Measurements from ENCODE around the gene PLCB4. TPM values are rescaled to one million over a fixed set of nuclear protein-coding genes. Genes with fewer than 3 reads are reported as not detected.

PLCB4 gene
- total RNA-seq, 1 donor from 2014 or later: 21.2 TPM

GRCh38 chr20:9163251-9163650 lies 94.4 kb downstream of the PLCB4 start:
- Mint-ChIP-seq H3K27ac (no peak overlapping the region), H3K4me3 (no peak overlapping the region), H3K4me1 (ENCODE audit: unreplicated experiment) (peaks cover 12% of the 10 kb centered on the region), H3K36me3 (no peaks in the 10 kb centered on the region), H3K27me3 (no peaks in the 10 kb centered on the region), H3K9me3 (no peaks in the 10 kb centered on the region)
- no peak for DNase-seq (ENCODE audit: extremely low spot score, unreplicated experiment)
- TF ChIP-seq CTCF (conservative IDR thresholded peaks at IDR 0.05): no peak

GRCh38 chr20:9163995-9164394 lies 95.1 kb downstream of the PLCB4 start:
- no peak for TF ChIP-seq CTCF (conservative IDR thresholded peaks at IDR 0.05)
- no peak overlapping the region for H3K4me3 Mint-ChIP-seq
- H3K36me3 Mint-ChIP-seq: no peaks in the 10 kb centered on the region
- H3K27ac Mint-ChIP-seq: no peak overlapping the region
- no peaks in the 10 kb centered on the region for H3K9me3 Mint-ChIP-seq
- no peaks in the 10 kb centered on the region for H3K27me3 Mint-ChIP-seq
- no peak for DNase-seq (ENCODE audit: extremely low spot score, unreplicated experiment)
- peaks cover 12% of the 10 kb centered on the region for H3K4me1 Mint-ChIP-seq (ENCODE audit: unreplicated experiment)

- Mint-ChIP-seq H3K4me1 (ENCODE audit: unreplicated experiment) (peaks cover 12% of the 10 kb centered on the region), H3K4me3 (no peak overlapping the region), H3K27me3 (no peaks in the 10 kb centered on the region), H3K9me3 (no peaks in the 10 kb centered on the region), H3K36me3 (no peaks in the 10 kb centered on the region), H3K27ac (no peak overlapping the region)
- TF ChIP-seq CTCF (conservative IDR thresholded peaks at IDR 0.05): no peak
- DNase-seq (ENCODE audit: extremely low spot score, unreplicated experiment): no peak
These were observed 96.4 kb downstream of the PLCB4 start for GRCh38 chr20:9165261-9165660.

- Mint-ChIP-seq H3K4me1 (ENCODE audit: unreplicated experiment) (peaks cover 7% of the 10 kb centered on the region), H3K27ac (peak overlapping the region; percentile 39)
These were observed 97.4 kb downstream of the PLCB4 start for GRCh38 chr20:9166153-9166780.

GRCh38 chr20:9169409-9169808 lies 100.5 kb downstream of the PLCB4 start:
- TF ChIP-seq CTCF (conservative IDR thresholded peaks at IDR 0.05): no peak
- Mint-ChIP-seq H3K9me3 (no peaks in the 10 kb centered on the region), H3K4me1 (ENCODE audit: unreplicated experiment) (peaks cover 14% of the 10 kb centered on the region), H3K36me3 (no peaks in the 10 kb centered on the region), H3K4me3 (no peak overlapping the region), H3K27ac (no peak overlapping the region), H3K27me3 (no peaks in the 10 kb centered on the region)
- DNase-seq (ENCODE audit: extremely low spot score, unreplicated experiment): no peak

More at GRCh38 chr20:9166153-9166780, 97.4 kb downstream of the PLCB4 start:
- H3K36me3 Mint-ChIP-seq: no peaks in the 10 kb centered on the region
- no peak for TF ChIP-seq CTCF (conservative IDR thresholded peaks at IDR 0.05)
- H3K9me3 Mint-ChIP-seq: no peaks in the 10 kb centered on the region
- no peak for DNase-seq (ENCODE audit: extremely low spot score, unreplicated experiment)
- peak overlapping the region; percentile 13 for H3K4me3 Mint-ChIP-seq
- H3K27me3 Mint-ChIP-seq: no peaks in the 10 kb centered on the region

Data from type B pancreatic cell (in vitro differentiated cells).